Hematopoietic multipotent progenitor cell treated with erythropoietin and hydrocortisone succinate and interleukin-3 and kit ligand, for 15 days (in vitro differentiated cells): ENCODE results near the gene TBC1D2B.

Source experiments
- DNase-seq: peaks from one replicate; pipeline ENCODE4 v3.0.0-alpha.2; 2015; ENCODE audit warnings: low spot score

Gene TBC1D2B

GRCh38 chr15:78093242-78094020 is 15.9 kb upstream of the TBC1D2B start:
- DNase-seq = no peak

- no peak for DNase-seq
Observed at GRCh38 chr15:78092261-78093041, 14.9 kb upstream of the TBC1D2B start, which contains the start of gene SH2D7. Gene SH2D7 (plus strand): TSS chr15:78092561. CDS start chr15:78092585, 24 bp downstream.

- no peak for DNase-seq
Observed at GRCh38 chr15:78090422-78091063, 13.0 kb upstream of the TBC1D2B start.

- no peak for DNase-seq
Observed at GRCh38 chr15:78088773-78089080, 11.2 kb upstream of the TBC1D2B start.

GRCh38 chr15:78087951-78088772 is 10.7 kb upstream of the TBC1D2B start:
- no peak for DNase-seq

- no peak for DNase-seq
Observed at GRCh38 chr15:78085928-78086327, 8.4 kb upstream of the TBC1D2B start.

GRCh38 chr15:78084449-78084750 is 6.9 kb upstream of the TBC1D2B start:
- no peak for DNase-seq

GRCh38 chr15:78083687-78084448 is 6.4 kb upstream of the TBC1D2B start:
- no peak for DNase-seq

- DNase-seq = no peak
Observed at GRCh38 chr15:78083186-78083585, 5.7 kb upstream of the TBC1D2B start.

GRCh38 chr15:78082743-78083110 is 5.2 kb upstream of the TBC1D2B start:
- DNase-seq = no peak

- DNase-seq = no peak
Observed at GRCh38 chr15:78082106-78082742, 4.7 kb upstream of the TBC1D2B start.

- no peak for DNase-seq
Observed at GRCh38 chr15:78080088-78080460, 2.6 kb upstream of the TBC1D2B start.

GRCh38 chr15:78079298-78080087 is 2.0 kb upstream of the TBC1D2B start:
- no peak for DNase-seq

- no peak for DNase-seq
Observed at GRCh38 chr15:78077871-78078210, 330 bp upstream of the TBC1D2B start.

GRCh38 chr15:78076231-78077052 is 1.1 kb downstream of the TBC1D2B start:
- DNase-seq = no peak

- DNase-seq = no peak
Observed at GRCh38 chr15:78075490-78076230, 1.9 kb downstream of the TBC1D2B start.

- DNase-seq = no peak
Observed at GRCh38 chr15:78073046-78073787, 4.3 kb downstream of the TBC1D2B start.
